Ovary (tissue), 3 donors: ENCODE data around the gene NRIP1.

Experiments
- CTCF ChIP-seq, 3 donors: fragments of 450-650 bp in 2 of 3; fragments of 200-600 bp in 1 of 3; IDR thresholded peaks; one replicate each; pipeline versions ENCODE4 v1.5.1 to v1.8.0; 2016 to 2022; ENCODE audit warnings: antibody characterized with exemption in 3 of 3, mild to moderate bottlenecking in 1 of 3
- EP300 ChIP-seq: sonication (generic); formaldehyde crosslinking; IDR thresholded peaks from one replicate; pipeline ENCODE4 v1.6.1; 2017; ENCODE audit warnings: antibody characterized with exemption
- POLR2A ChIP-seq: fragments of 450-650 bp; IDR thresholded peaks from one replicate; pipeline ENCODE4 v1.6.1; 2017; ENCODE audit warnings: antibody characterized with exemption, mild to moderate bottlenecking, moderate library complexity
- donor health status: DM: no; HTN: no; CAD: no.

DNA sequence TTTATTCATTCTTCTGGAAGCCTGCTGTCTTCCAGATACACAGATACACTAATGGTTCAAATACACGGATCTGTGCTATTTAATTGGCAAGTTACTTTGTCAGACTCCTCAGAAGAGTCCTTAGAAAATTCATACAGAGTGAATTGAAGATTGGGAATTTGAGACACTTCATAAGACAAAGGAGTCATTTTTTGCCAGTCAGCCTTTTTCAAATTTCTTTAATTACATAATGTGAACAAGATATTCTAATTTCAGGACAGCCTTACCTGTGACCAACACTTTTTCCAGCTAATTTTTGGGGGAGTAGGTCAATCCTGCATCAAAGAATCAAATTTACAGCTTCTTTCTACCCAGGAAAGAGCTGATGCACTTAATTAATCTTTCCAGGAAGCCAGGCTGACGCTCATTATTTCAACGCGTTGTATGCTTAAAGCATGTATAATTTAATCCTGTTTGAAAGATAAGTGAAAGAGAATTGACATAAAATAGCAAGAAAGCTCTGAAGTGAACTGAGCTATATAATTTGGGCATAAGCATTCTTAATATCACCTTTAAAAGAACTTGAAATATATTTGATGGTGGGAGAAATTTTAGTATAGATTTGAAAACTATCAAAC is 12.8 kb upstream of the NRIP1 start:
- TF ChIP-seq CTCF (IDR thresholded peaks at IDR 0.05) (no peak), EP300 (no peak), POLR2A (no peak)
